Measurements from ENCODE around the gene SDC3. TPM values are rescaled to one million over a fixed set of nuclear protein-coding genes. Genes with fewer than 3 reads are reported as not detected.

SDC3 gene
- total and polyA plus RNA-seq, 2 donors (not counting 1 experiment from before 2014, with no cell fraction given): 13.7 to 32.9 TPM

- DNase-seq (ENCODE audit: low read depth in 2 of 2): no peak
- Histone ChIP-seq H3K4me2 (ENCODE audit: extremely low read depth, insufficient read depth, low read length) (no peak overlapping the region), H3K27me3 (ENCODE audit: control insufficient read depth, insufficient read depth, low read length) (no peaks in the 10 kb centered on the region), H3K36me3 (ENCODE audit: control insufficient read depth, insufficient read depth, low read length) (no peaks in the 10 kb centered on the region), H3K4me1 (ENCODE audit: control insufficient read depth, extremely low read depth, insufficient read depth, low read length) (no peaks in the 10 kb centered on the region), H3K27ac (ENCODE audit: insufficient read depth, low read length) (no peak overlapping the region), H3K79me2 (ENCODE audit: control insufficient read depth, insufficient read depth, low read length) (no peaks in the 10 kb centered on the region), H3K9me3 (ENCODE audit: control insufficient read depth, insufficient read depth, low read depth, low read length) (no peaks in the 10 kb centered on the region), H3K9ac (ENCODE audit: insufficient read depth, low read length) (no peak overlapping the region), H4K20me1 (ENCODE audit: control insufficient read depth, extremely low read depth, insufficient read depth, low read length) (no peaks in the 10 kb centered on the region), H3K4me3 (replicated peaks in 1 of 4; ENCODE audit: control extremely low read depth in 1 of 4, insufficient read depth in 1 of 4, low read depth in 3 of 4, low read length in 4 of 4) (no peak overlapping the region), H2AFZ (ENCODE audit: low read length) (no peak overlapping the region)
- no peak for TF ChIP-seq CTCF (conservative IDR thresholded peaks at IDR 0.05 in 1 of 2, IDR thresholded peaks at IDR 0.05 in 1 of 2; ENCODE audit: low read depth in 1 of 2, low read length in 2 of 2)
Measured at GRCh38 chr1:30866594-30866993, 42.0 kb downstream of the SDC3 start.

DNA sequence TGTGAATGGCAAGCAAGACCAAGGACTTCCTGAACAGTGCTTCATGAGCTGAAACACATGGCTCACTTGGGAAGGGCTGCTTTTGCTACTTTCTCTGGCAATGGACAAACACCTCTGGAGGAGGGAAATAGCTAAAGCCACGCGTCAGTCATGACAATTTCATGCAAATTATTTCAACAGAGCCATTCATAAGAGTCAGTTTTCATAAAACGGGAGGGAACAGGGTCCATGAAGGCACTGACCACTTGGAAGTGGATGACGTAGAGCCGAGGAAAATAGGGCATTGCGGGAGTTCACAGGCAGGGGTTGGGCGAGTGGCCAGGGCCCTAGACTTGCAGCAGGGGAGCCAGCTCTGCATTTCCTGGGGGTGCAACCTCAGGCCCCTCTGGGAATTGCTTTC is 43.9 kb downstream of the SDC3 start:
- DNase-seq (ENCODE audit: low read depth in 2 of 2): peak in 1 of 2 donors; percentile 25

GRCh38 chr1:30863858-30864604 is 44.5 kb downstream of the SDC3 start:
- Histone ChIP-seq H3K9me3 (ENCODE audit: control insufficient read depth, insufficient read depth, low read depth, low read length) (no peaks in the 10 kb centered on the region), H4K20me1 (ENCODE audit: control insufficient read depth, extremely low read depth, insufficient read depth, low read length) (no peaks in the 10 kb centered on the region), H3K27me3 (ENCODE audit: control insufficient read depth, insufficient read depth, low read length) (no peaks in the 10 kb centered on the region), H3K79me2 (ENCODE audit: control insufficient read depth, insufficient read depth, low read length) (no peaks in the 10 kb centered on the region), H3K27ac (ENCODE audit: insufficient read depth, low read length) (no peak overlapping the region), H3K4me3 (replicated peaks in 1 of 4; ENCODE audit: control extremely low read depth in 1 of 4, insufficient read depth in 1 of 4, low read depth in 3 of 4, low read length in 4 of 4) (no peak overlapping the region), H3K4me2 (ENCODE audit: extremely low read depth, insufficient read depth, low read length) (no peak overlapping the region), H3K36me3 (ENCODE audit: control insufficient read depth, insufficient read depth, low read length) (no peaks in the 10 kb centered on the region), H2AFZ (ENCODE audit: low read length) (no peak overlapping the region), H3K9ac (ENCODE audit: insufficient read depth, low read length) (no peak overlapping the region), H3K4me1 (ENCODE audit: control insufficient read depth, extremely low read depth, insufficient read depth, low read length) (no peaks in the 10 kb centered on the region)
- no peak for DNase-seq (ENCODE audit: low read depth in 2 of 2)
- TF ChIP-seq EZH2 (IDR thresholded peaks at IDR 0.05; ENCODE audit: low read length, missing control alignments) (no peak), CTCF (conservative IDR thresholded peaks at IDR 0.05 in 1 of 2, IDR thresholded peaks at IDR 0.05 in 1 of 2; ENCODE audit: low read depth in 1 of 2, low read length in 2 of 2) (no peak)

More for the DNA sequence above, 43.9 kb downstream of the SDC3 start:
- Histone ChIP-seq H3K9me3 (ENCODE audit: control insufficient read depth, insufficient read depth, low read depth, low read length) (no peaks in the 10 kb centered on the region), H3K27ac (ENCODE audit: insufficient read depth, low read length) (no peak overlapping the region), H3K36me3 (ENCODE audit: control insufficient read depth, insufficient read depth, low read length) (no peaks in the 10 kb centered on the region), H3K4me1 (ENCODE audit: control insufficient read depth, extremely low read depth, insufficient read depth, low read length) (no peaks in the 10 kb centered on the region), H3K4me2 (ENCODE audit: extremely low read depth, insufficient read depth, low read length) (no peak overlapping the region), H3K4me3 (replicated peaks in 1 of 4; ENCODE audit: control extremely low read depth in 1 of 4, insufficient read depth in 1 of 4, low read depth in 3 of 4, low read length in 4 of 4) (no peak overlapping the region), H3K27me3 (ENCODE audit: control insufficient read depth, insufficient read depth, low read length) (no peaks in the 10 kb centered on the region), H3K9ac (ENCODE audit: insufficient read depth, low read length) (no peak overlapping the region), H3K79me2 (ENCODE audit: control insufficient read depth, insufficient read depth, low read length) (no peaks in the 10 kb centered on the region), H2AFZ (ENCODE audit: low read length) (no peak overlapping the region), H4K20me1 (ENCODE audit: control insufficient read depth, extremely low read depth, insufficient read depth, low read length) (no peaks in the 10 kb centered on the region)
- TF ChIP-seq EZH2 (IDR thresholded peaks at IDR 0.05; ENCODE audit: low read length, missing control alignments) (no peak), CTCF (conservative IDR thresholded peaks at IDR 0.05 in 1 of 2, IDR thresholded peaks at IDR 0.05 in 1 of 2; ENCODE audit: low read depth in 1 of 2, low read length in 2 of 2) (no peak)

Measured in fibroblast of lung (primary cell).